ENCODE data around the gene SMIM10L1.

The SMIM10L1 gene

DNA sequence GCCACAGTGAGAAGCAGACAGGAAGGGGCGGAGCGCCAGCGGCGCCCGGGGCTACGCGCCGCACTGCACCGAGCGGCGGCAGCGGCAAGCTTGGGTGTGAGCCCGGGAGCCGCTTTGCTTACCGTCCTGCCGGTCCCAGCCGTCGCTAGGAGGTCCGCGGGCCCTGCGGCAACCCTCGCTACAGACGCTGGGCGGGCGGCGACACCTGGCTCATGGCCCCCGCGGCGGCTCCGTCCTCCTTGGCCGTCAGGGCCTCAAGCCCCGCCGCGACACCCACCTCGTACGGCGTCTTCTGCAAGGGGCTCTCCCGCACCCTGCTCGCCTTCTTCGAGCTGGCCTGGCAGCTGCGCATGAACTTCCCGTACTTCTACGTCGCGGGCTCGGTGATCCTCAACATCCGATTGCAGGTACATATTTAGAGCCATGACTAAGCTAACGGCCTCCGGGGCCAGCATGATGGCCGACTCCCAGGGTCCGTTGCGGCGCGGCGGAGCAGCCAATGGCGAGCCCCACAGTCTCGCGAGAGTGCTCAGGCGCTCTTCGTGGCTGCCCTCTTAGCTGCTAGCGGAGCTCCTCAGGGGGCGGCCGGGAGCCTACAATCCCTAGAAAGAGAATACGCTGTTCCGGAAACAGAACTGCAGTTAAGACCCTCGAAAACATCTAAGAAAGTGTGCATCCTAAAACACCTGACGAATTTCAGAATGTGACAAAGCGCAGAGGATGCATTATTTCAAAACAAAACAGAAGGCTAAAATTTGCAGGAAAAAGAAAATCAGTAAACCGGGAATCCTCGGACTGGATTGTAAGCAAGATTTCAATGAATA lies at the start of gene SMIM10L1:
SMIM10L1 (plus strand) TSS at position 50 of the 824 bp plus-strand sequence; CDS start at position 213, 163 bp downstream.
- peak; percentile 88 for DNase-seq (ENCODE audit: extremely low read depth, low read depth)

DNA sequence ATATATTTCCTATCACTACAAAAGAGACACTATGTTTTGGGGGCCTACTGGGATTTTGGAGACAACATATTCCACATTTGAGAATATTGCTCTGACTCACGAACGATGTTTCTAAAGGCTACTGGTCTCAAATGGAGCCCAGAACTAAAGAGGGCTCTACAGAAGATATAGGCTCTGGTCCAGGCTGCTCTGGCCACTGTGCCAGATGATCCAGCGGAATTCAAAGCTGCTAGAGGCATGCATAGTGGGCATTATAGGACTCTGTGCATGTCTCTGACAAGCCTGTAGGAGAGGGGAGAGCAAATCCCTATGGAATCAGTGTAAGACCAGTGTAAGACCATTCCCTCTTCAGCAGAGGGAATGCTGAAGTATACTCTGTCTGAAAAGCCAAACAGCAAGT lies 40.6 kb upstream of the SMIM10L1 start:
- no peak for DNase-seq (ENCODE audit: extremely low read depth, low read depth)
- TF ChIP-seq, protein P1, sequence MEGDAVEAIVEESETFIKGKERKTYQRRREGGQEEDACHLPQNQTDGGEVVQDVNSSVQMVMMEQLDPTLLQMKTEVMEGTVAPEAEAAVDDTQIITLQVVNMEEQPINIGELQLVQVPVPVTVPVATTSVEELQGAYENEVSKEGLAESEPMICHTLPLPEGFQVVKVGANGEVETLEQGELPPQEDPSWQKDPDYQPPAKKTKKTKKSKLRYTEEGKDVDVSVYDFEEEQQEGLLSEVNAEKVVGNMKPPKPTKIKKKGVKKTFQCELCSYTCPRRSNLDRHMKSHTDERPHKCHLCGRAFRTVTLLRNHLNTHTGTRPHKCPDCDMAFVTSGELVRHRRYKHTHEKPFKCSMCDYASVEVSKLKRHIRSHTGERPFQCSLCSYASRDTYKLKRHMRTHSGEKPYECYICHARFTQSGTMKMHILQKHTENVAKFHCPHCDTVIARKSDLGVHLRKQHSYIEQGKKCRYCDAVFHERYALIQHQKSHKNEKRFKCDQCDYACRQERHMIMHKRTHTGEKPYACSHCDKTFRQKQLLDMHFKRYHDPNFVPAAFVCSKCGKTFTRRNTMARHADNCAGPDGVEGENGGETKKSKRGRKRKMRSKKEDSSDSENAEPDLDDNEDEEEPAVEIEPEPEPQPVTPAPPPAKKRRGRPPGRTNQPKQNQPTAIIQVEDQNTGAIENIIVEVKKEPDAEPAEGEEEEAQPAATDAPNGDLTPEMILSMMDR (IDR thresholded peaks at IDR 0.05; ENCODE audit: low read depth, low read length) = no peak

More for the DNA sequence above, at the start of gene SMIM10L1:
- TF ChIP-seq, protein P1 (IDR thresholded peaks at IDR 0.05; ENCODE audit: low read depth, low read length) = no peak; the same call in 1 of the 2 replicates

DNA sequence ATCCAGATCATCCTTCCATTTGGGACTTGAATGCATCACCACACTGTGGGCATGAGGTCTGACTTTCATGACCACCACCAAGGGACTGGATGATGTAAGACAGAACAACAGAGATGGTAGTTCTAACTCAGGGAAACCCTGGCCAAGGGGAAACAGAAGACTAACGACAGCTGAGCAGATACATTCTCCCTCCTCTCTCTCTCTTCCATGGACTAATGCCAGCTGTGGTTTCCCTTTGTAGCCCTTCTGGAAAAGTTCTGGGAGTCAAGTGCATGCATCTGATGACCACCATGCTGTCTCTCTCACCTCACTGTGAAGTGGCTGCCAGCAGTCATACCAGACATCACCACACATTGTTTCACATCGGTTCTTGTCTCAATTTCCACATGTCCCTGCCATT lies 40.0 kb upstream of the SMIM10L1 start:
- DNase-seq (ENCODE audit: extremely low read depth, low read depth) = no peak
- TF ChIP-seq, protein P1 (IDR thresholded peaks at IDR 0.05; ENCODE audit: low read depth, low read length) = no peak

DNA sequence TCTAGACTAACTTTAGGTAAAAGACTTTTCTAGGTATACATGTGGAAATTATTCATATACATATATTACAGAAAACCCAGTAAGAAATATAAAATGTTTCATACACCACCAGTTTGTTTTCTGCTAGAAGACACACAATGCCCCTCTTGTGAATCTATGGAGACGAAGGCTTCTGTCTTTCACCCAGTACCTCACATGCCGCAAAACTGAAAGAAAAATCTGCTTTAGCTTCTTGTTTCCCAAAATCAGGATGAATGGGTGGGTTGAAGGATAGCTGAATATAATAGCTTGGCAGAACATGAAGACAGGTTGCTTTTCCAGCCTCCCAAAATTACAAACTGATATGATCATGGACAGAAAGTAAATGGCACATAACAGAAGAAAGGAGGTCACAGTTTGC lies 37.8 kb upstream of the SMIM10L1 start:
- DNase-seq (ENCODE audit: extremely low read depth, low read depth) = no peak
- TF ChIP-seq, protein P1 (IDR thresholded peaks at IDR 0.05; ENCODE audit: low read depth, low read length) = no peak

DNA sequence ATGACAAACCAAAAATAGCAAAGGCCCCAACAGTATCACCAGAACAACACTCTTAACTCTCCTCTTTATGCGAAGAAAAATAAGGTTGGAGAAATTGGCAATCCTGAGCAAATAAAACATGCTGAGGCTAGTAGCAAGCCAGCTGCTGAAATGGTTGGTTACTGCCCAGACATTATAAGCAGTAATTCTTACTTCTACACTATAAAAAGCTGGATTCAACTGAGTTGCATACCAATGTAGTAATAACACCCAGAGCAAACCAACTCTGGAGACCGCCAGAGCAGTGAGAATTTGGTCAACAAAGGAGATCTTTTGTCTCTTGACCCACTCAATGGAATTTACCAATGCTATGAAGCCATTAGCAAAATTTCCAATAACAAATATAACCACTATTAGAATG lies 37.2 kb upstream of the SMIM10L1 start:
- no peak for DNase-seq (ENCODE audit: extremely low read depth, low read depth)
- TF ChIP-seq, protein P1 (IDR thresholded peaks at IDR 0.05; ENCODE audit: low read depth, low read length) = no peak

DNA sequence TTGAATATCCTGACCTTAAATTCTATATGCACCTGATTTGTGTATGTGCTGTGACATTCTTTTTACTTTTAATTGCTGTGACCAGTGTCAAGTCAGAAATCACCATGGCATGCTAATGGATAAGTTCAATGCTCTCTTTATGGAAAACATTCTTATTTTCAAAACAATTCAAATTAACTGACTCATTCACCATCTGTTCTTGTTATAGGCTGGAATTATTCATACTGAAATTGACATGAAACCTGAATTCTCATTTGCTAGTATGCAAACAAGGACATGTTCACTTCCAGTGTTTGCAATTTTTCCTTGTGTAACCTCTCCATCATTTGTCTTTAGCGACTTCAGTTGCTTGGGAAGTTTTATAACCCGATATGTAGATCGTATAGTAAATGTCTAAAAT lies 36.7 kb upstream of the SMIM10L1 start, which contains the start of gene TAS2R30:
TAS2R30 (minus strand) TSS at position 340 of the 400 bp plus-strand sequence. CDS start 400 bp downstream, outside the sequence.
- DNase-seq (ENCODE audit: extremely low read depth, low read depth) = no peak
- TF ChIP-seq, protein P1 (IDR thresholded peaks at IDR 0.05; ENCODE audit: low read depth, low read length) = no peak

DNA sequence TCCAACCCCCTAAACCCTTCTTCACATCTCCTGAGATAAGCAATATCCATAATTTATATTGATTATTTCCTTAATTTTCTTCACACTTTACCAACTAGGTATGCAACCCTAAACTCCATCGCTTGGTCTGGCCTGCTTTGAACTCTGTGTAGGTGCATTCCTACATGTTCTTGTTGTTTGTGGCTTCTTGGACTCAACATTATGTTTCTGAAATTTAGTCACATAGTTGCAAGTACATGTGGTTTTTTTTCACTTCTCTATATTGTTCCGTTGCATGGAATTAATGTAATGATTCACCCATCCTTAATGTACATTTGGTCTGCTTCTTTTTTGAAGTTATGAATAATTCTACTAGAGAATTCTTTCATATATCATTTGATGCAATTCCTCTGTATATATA lies 34.9 kb upstream of the SMIM10L1 start:
- no peak for DNase-seq (ENCODE audit: extremely low read depth, low read depth)
- TF ChIP-seq, protein P1 (IDR thresholded peaks at IDR 0.05; ENCODE audit: low read depth, low read length) = no peak

All from AG09319 (cell line).